ENCODE results near the gene ZNHIT3.

DNA sequence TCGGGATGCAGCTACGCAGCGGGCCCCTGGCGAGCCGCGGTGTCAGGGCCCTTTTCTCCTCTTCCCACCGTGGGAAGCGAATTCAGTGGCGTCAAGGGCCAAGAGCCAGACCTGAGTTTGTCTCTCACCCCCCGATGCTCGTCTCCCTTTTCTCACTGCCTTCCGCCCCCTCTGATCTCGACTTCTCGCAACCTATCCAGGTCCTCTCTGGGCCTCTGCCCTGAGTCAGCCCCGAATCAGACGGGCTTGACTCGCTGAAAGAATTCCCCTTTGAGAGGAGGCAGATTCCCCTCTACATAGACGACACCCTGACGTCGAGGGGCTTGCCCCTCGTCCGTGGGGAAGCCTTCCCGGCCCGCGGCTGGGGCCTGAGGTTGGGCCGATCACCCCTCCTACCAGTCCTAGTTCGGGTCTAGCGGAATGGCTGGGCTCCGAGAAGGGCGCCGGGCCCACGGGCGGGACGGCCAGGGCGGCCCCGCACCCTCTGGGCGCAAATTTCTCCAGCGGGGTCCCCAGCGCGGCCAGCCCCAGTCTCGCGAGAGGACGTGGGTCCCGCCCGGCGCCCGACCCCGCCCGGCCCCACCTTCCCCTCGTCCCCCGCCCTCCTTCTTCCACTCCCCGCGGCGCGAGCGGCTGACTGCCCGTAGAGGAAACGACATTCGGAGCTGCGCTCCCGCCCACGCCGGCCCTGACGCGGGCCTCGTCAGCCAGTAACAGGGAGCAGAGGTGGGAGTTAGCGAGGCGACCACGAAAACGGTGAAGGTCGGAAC, 58.0 kb downstream of the ZNHIT3 start, which contains the start of gene GGNBP2:
- TF ChIP-seq, protein P1, sequence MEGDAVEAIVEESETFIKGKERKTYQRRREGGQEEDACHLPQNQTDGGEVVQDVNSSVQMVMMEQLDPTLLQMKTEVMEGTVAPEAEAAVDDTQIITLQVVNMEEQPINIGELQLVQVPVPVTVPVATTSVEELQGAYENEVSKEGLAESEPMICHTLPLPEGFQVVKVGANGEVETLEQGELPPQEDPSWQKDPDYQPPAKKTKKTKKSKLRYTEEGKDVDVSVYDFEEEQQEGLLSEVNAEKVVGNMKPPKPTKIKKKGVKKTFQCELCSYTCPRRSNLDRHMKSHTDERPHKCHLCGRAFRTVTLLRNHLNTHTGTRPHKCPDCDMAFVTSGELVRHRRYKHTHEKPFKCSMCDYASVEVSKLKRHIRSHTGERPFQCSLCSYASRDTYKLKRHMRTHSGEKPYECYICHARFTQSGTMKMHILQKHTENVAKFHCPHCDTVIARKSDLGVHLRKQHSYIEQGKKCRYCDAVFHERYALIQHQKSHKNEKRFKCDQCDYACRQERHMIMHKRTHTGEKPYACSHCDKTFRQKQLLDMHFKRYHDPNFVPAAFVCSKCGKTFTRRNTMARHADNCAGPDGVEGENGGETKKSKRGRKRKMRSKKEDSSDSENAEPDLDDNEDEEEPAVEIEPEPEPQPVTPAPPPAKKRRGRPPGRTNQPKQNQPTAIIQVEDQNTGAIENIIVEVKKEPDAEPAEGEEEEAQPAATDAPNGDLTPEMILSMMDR (IDR thresholded peaks at IDR 0.05), result no peak
- no peak for TF ChIP-seq POLR2A (IDR thresholded peaks at IDR 0.05)

All from testis (tissue), 2 donors.